NOMO-1 treated with DMSO at 0.1 percent for 48 hours (cell line): ENCODE results near the gene SEC14L2.
"Not testable (repeated sequence)": the region's sequence is repeated elsewhere in the genome, so short reads cannot be mapped to it uniquely, and the experiment has no call there.

Experiments
- DNase-seq: peaks from one replicate; lab custom pipeline; 2025; ENCODE audit not compliant: unreplicated experiment; lab: John Stamatoyannopoulos, UW

Gene SEC14L2

GRCh38 chr22:30451488-30451887, 54.7 kb downstream of the SEC14L2 start:
- not testable (repeated sequence) for DNase-seq

- DNase-seq: no peak
Observed at GRCh38 chr22:30452861-30453260, 56.0 kb downstream of the SEC14L2 start.

GRCh38 chr22:30453731-30454510, 57.1 kb downstream of the SEC14L2 start:
- DNase-seq: peak; percentile 59

- DNase-seq: no peak
Observed at GRCh38 chr22:30455075-30455840, 58.4 kb downstream of the SEC14L2 start.

- DNase-seq: no peak
Observed at GRCh38 chr22:30457981-30458380, 61.2 kb downstream of the SEC14L2 start.

- peak; percentile 15 for DNase-seq
Observed at GRCh38 chr22:30459181-30460052, 62.6 kb downstream of the SEC14L2 start.

GRCh38 chr22:30460147-30460546, 63.3 kb downstream of the SEC14L2 start:
- DNase-seq: no peak

- DNase-seq: not testable (repeated sequence)
Observed at GRCh38 chr22:30460555-30460954, 63.7 kb downstream of the SEC14L2 start.

GRCh38 chr22:30469165-30469564, 72.3 kb downstream of the SEC14L2 start:
- DNase-seq: no peak

GRCh38 chr22:30470655-30471054, 73.8 kb downstream of the SEC14L2 start:
- no peak for DNase-seq

GRCh38 chr22:30471616-30472318, 74.9 kb downstream of the SEC14L2 start, which contains the start of gene SEC14L3:
TSS of gene SEC14L3 (minus strand) at chr22:30472017. CDS start at chr22:30471958, 59 bp downstream.
- no peak for DNase-seq

- no peak for DNase-seq
Observed at GRCh38 chr22:30472994-30473720, 76.3 kb downstream of the SEC14L2 start.

GRCh38 chr22:30474121-30474520, 77.3 kb downstream of the SEC14L2 start:
- DNase-seq: no peak
